ENCODE data around the gene DNAJA4.

DNA sequence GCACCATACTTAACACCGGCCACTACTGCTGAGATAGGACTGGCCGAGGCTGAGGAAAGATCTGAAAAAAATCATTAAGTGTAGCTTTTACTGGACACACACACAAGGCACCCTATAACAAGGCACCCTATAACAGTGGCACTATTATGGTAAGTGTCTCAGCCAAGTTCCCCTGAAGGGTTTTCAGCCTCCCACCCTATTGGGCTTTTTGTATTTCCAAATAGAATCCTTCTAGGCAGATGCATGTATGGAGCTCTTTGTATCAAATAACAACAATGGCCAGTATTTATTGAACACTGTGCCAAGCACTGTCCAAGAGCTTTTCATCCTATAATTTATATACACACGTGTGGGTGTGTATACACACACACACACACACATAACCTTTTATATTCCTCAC is 6.7 kb upstream of the DNAJA4 start:
- TF ChIP-seq, protein P1, sequence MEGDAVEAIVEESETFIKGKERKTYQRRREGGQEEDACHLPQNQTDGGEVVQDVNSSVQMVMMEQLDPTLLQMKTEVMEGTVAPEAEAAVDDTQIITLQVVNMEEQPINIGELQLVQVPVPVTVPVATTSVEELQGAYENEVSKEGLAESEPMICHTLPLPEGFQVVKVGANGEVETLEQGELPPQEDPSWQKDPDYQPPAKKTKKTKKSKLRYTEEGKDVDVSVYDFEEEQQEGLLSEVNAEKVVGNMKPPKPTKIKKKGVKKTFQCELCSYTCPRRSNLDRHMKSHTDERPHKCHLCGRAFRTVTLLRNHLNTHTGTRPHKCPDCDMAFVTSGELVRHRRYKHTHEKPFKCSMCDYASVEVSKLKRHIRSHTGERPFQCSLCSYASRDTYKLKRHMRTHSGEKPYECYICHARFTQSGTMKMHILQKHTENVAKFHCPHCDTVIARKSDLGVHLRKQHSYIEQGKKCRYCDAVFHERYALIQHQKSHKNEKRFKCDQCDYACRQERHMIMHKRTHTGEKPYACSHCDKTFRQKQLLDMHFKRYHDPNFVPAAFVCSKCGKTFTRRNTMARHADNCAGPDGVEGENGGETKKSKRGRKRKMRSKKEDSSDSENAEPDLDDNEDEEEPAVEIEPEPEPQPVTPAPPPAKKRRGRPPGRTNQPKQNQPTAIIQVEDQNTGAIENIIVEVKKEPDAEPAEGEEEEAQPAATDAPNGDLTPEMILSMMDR (IDR thresholded peaks at IDR 0.05; ENCODE audit: borderline replicate concordance, extremely low read depth, low read length, poor library complexity, severe bottlenecking) = no peak
- no peak for TF ChIP-seq EZH2 (IDR thresholded peaks at IDR 0.05; ENCODE audit: borderline replicate concordance, low read depth, low read length, severe bottlenecking)

Measured in DND-41 (cell line).